ENCODE data around the gene RRM2. TPM values are rescaled to one million over a fixed set of nuclear protein-coding genes. Genes with fewer than 3 reads are reported as not detected.
"Not testable (repeated sequence)": the region's sequence is repeated elsewhere in the genome, so short reads cannot be mapped to it uniquely, and the experiment has no call there.

The RRM2 gene
- polyA plus RNA-seq, 4 donors, result 58.4 to 60.6 (median 59.0) TPM

DNA sequence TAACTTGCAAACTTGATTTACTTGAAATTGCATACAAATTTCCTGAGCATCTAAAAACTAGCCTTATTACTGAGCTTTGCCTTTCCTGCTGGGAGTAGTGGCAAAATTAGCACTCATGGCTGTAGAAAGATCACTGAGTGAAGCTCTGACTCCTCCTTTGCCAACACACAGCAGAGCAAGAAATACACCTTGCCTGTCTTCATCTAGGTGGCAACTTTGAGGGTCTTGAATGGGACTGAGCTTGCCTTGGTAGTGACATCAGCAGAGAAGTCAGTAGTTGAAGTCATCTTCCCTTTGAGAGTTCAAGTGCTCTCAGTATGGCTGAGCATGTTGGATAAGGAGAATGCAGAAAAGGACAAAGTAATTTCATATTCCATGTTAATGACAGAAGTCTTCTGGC, 5.9 kb downstream of the RRM2 start:
- DNase-seq (ENCODE audit: low read depth in 4 of 4, low spot score in 3 of 4), result no peak

GRCh38 chr2:10129490-10129889, 7.0 kb downstream of the RRM2 start:
- DNase-seq (ENCODE audit: low read depth in 4 of 4, low spot score in 3 of 4), result no peak

- no peak for DNase-seq (ENCODE audit: low read depth in 4 of 4, low spot score in 3 of 4)
These were observed 9.6 kb downstream of the RRM2 start for GRCh38 chr2:10132043-10132575.

- DNase-seq (ENCODE audit: low read depth in 4 of 4, low spot score in 3 of 4), result no peak
These were observed 10.1 kb downstream of the RRM2 start for GRCh38 chr2:10132596-10132995.

DNA sequence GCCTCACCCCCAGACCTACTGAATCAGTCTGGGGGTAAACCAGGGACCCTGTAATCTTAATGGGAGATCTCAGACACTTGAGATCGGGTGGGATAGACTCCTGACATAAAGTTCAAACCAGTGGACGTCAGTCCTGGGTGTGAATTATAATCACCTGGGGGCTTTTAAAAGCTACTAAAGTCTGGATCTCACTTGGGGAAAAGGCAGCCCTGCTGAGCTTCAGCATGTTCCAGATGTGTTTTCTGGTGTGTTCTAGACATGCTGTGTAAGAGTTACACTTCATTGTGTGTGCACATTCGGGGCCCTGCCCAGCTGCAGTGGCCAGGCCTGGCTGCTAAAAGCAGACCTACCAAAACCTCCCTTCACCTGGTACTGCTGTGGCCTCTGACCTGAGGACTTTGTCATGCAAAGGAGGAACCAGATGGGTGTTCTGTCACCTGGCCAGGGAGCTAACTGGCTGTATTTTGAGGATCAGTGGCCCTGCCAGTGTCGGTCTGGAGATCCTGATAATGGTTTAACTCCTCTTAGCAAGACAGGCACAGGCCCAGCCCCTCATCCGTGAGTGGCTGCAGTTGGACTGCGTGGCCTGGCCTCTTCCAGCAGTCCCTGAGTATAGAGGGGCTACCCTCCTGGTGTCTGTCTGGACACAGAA, 10.6 kb downstream of the RRM2 start:
- no peak for DNase-seq (ENCODE audit: low read depth in 4 of 4, low spot score in 3 of 4)

- no peak for DNase-seq (ENCODE audit: low read depth in 4 of 4, low spot score in 3 of 4)
These were observed 13.0 kb downstream of the RRM2 start for GRCh38 chr2:10135296-10136089.

- no peak for DNase-seq (ENCODE audit: low read depth in 4 of 4, low spot score in 3 of 4)
These were observed 13.8 kb downstream of the RRM2 start for GRCh38 chr2:10136101-10136934.

- DNase-seq (ENCODE audit: low read depth in 4 of 4, low spot score in 3 of 4), result no peak
These were observed 14.7 kb downstream of the RRM2 start for GRCh38 chr2:10137053-10137843.

- DNase-seq (ENCODE audit: low read depth in 4 of 4, low spot score in 3 of 4), result no peak
These were observed 17.0 kb downstream of the RRM2 start for GRCh38 chr2:10139536-10139935.

GRCh38 chr2:10140841-10141610, 18.5 kb downstream of the RRM2 start:
- DNase-seq (ENCODE audit: low read depth in 4 of 4, low spot score in 3 of 4), result no peak

DNA sequence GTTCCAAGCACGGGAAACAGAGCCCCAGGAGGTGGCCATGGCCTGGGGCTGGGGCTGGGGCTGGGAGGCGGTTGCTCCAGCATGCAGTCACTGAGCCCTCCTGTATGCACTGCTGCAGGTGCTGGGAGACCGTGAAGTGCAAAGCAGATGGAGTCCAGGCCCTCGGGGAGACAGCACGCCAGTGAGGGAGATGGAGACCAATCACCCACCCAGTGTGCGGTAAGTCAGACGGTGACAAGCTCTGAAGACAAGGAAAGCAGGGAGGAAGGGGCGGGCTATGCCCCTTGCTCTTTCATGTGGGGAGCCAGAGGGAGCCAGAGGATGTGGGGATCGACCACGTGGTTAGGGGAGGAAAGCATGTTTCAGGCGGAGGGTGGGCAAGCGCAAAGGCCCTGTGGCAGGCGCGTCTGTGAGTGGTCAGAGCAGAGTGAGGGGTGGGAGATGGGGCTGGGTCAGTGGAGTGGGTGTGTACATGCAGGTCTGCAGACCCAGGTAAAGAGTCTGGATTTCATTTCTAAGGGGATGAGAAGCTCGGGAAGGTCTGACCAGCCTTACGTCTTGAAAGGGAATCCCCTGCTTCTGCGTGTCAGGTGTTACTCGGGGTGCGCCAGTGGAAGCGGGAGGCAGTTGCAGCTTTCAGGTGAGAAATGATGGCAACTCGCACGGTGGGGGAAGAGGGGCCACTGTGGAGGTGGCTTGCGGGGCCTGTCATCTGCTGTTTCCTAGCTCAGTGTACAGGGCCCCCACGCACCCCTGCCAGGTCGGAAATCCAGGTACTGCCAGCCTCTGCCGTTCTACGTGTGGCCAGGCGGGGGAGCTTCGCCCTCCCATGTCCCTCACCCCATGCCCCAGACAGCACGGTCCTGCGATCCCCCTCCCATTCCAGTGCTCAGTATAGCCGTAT, 19.4 kb downstream of the RRM2 start:
- DNase-seq (ENCODE audit: low read depth in 4 of 4, low spot score in 3 of 4), result no peak

GRCh38 chr2:10142640-10142965, 20.1 kb downstream of the RRM2 start:
- DNase-seq (ENCODE audit: low read depth in 4 of 4, low spot score in 3 of 4), result no peak

DNA sequence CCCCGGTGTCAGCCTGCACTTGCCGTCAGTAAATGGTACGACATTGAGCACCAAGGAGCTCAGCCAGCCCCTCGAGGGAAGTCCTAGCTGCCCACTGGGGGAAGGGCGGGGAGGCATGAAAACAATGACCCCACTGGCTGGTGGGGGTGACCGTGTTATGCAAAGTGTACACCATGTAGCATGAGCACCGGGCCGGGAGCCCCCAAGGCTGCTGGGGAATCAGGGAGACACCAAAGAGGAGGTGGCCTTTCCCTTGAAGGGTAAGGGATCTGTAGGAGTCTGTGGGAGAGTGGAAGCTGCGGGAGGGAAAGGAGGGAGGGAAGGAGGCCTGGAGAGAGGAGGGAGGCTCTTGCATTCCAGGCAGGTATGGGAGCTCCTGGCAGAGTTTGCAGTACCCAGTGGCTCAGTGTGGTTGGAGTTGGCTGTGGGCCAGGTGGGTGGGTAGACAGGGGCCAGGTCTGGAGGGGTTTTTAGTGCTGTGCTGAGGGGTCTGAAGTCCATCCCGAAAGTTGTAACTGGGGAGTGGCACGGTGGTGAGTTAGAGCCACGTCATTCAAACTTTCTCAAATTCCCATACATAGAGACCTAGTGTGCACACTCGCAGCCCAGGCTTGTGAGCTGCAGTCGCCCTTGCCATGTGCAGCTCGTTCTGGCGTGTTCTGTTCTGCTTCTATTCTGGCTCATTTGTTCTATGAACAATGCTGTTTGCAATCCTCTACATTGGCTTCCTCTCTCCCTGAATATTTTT, 22.4 kb downstream of the RRM2 start:
- DNase-seq (ENCODE audit: low read depth in 4 of 4, low spot score in 3 of 4), result no peak

DNA sequence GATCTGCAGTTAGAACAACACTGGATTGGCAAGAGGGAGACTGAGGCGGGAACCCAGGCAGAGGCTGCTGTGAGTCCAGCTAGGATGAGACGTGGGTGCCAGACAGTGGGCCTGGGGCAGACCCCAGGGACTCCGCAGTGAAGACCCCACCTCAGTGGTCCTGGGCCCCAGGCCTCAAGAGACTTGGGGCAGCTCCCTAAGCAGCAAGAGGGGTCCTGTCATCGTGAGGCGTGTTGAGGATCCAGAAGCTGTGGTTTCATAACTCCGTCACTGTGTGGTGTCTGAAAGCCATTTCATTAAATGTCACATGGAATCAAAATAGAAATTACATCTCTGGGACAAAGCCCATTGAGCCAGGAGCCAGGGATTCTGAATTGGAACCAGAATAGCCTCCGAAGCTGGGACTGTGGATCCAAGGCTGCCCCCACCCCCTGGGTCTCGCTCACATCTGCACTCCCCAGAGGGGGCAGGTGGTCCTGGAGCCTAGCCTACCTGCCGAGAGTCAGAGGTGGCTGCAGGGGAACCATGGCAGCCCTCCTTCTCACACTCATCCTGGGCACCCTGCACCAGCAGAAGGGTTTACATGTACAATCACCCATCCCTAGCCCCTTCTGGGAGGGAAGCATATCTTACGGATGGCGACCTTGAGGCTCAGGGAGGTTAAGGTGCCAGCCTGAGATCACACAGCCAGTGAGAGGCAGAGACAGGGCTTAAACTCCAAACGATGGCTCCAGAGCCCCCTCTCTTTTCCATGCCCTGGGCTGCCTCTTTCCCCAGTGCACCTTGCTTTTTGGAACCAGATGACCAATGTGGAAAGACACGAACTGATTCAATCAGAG, 23.2 kb downstream of the RRM2 start:
- DNase-seq (ENCODE audit: low read depth in 4 of 4, low spot score in 3 of 4), result no peak

DNA sequence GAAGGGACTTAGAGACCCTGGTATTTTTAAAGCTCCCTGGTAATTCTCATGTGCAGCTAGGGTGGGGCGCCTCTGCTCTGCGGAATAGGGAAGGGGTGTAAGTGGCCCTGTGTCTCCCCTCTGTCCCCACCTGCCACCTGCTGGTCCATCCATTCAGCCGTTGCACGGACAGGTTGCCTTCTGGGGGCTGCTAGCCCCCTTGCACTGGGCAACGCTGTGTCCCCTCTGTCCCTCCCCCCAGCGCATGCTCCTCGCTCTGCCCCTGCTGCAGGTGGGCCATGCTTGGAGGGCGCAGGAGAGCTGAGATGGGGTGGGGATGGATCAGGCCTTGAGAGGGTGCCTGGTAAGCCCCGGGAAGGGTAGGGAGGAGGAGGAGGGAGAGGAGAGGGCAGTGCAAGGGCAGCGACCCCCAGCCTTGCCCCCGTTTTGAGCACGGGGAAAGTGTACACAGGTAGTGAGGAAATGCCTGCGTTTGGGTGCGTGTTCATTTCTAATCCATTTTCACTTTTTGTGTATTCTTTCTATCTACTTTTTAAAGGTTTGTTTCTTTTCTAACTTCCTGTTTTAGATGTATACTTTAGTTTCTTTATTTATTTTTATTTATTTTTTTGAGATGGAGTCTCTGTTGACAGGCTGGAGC, 23.9 kb downstream of the RRM2 start:
- DNase-seq (ENCODE audit: low read depth in 4 of 4, low spot score in 3 of 4), result no peak

GRCh38 chr2:10147050-10147660, 24.6 kb downstream of the RRM2 start:
- not testable (repeated sequence) for DNase-seq (ENCODE audit: low read depth in 4 of 4, low spot score in 3 of 4)

Data from left renal pelvis (tissue), 4 donors.